ENCODE measurements around the gene CCNG1.
"Not testable (repeated sequence)": the region's sequence is repeated elsewhere in the genome, so short reads cannot be mapped to it uniquely, and the experiment has no call there.

CCNG1 gene

GRCh38 chr5:163445345-163445744, 8.0 kb downstream of the CCNG1 start:
- no peak for TF ChIP-seq CTCF (conservative IDR thresholded peaks at IDR 0.05)
- H3K27ac ChIP-seq, result no peak overlapping the region

GRCh38 chr5:163447191-163447590, 9.8 kb downstream of the CCNG1 start:
- TF ChIP-seq CTCF (conservative IDR thresholded peaks at IDR 0.05), result no peak

GRCh38 chr5:163447875-163448274, 10.5 kb downstream of the CCNG1 start:
- no peak overlapping the region for H3K27ac ChIP-seq
- TF ChIP-seq CTCF (conservative IDR thresholded peaks at IDR 0.05), result no peak

More at GRCh38 chr5:163447191-163447590, 9.8 kb downstream of the CCNG1 start:
- H3K27ac ChIP-seq, result no peak overlapping the region

GRCh38 chr5:163448491-163448890, 11.1 kb downstream of the CCNG1 start:
- TF ChIP-seq CTCF (conservative IDR thresholded peaks at IDR 0.05), result no peak
- H3K27ac ChIP-seq, result no peak overlapping the region

- no peak overlapping the region for H3K27ac ChIP-seq
- TF ChIP-seq CTCF (conservative IDR thresholded peaks at IDR 0.05), result no peak
Observed at GRCh38 chr5:163451489-163451888, 14.1 kb downstream of the CCNG1 start.

GRCh38 chr5:163453705-163454104, 16.3 kb downstream of the CCNG1 start:
- no peak for TF ChIP-seq CTCF (conservative IDR thresholded peaks at IDR 0.05)
- no peak overlapping the region for H3K27ac ChIP-seq

GRCh38 chr5:163455406-163455805, 18.0 kb downstream of the CCNG1 start:
- not testable (repeated sequence) for H3K27ac ChIP-seq

GRCh38 chr5:163456029-163456589, 18.7 kb downstream of the CCNG1 start:
- no peak for TF ChIP-seq CTCF (conservative IDR thresholded peaks at IDR 0.05)
- no peak overlapping the region for H3K27ac ChIP-seq
